HEK293T (cell line): ENCODE measurements around the gene NINJ2.

Source experiments
- CTCF ChIA-PET: fragments of 350-600 bp; formaldehyde crosslinking; extraction: SDS; loops from one replicate; lab custom pipeline; 2021; ENCODE audit warnings: antibody characterized with exemption, inconsistent platforms; lab: Yijun Ruan, JAX
- POLR2A ChIA-PET: fragments of 350-600 bp; formaldehyde crosslinking; extraction: SDS; loops from one replicate; lab custom pipeline; 2020; ENCODE audit warnings: antibody characterized with exemption, inconsistent platforms; lab: Yijun Ruan, JAX
- DNase-seq: peaks from one replicate; pipeline ENCODE4 v3.0.0; 2012; ENCODE audit warnings: mixed read lengths; ENCODE audit errors: extremely low spot score
- ARNT ChIP-seq: fragments of 450-650 bp; IDR thresholded peaks from 2 replicates; pipeline ENCODE4 v1.6.1; 2017; ENCODE audit warnings: mild to moderate bottlenecking
- BHLHE40 ChIP-seq: fragments of 450-650 bp; IDR thresholded peaks from 2 replicates; pipeline ENCODE4 v1.6.1; 2016; ENCODE audit warnings: mild to moderate bottlenecking, moderate library complexity, borderline replicate concordance
- CTBP1 ChIP-seq: fragments of 450-650 bp; IDR thresholded peaks from 2 replicates; pipeline ENCODE4 v1.6.1; 2016; ENCODE audit warnings: borderline replicate concordance
- ELF4 ChIP-seq: fragments of 450-650 bp; IDR thresholded peaks from 2 replicates; pipeline ENCODE4 v1.6.1; 2017; ENCODE audit warnings: antibody characterized with exemption
- FOXA1 ChIP-seq: fragments of 450-650 bp; IDR thresholded peaks from 2 replicates; pipeline ENCODE4 v1.6.1; 2016; ENCODE audit warnings: mild to moderate bottlenecking
- FOXK2 ChIP-seq: fragments of 450-650 bp; IDR thresholded peaks from 2 replicates; pipeline ENCODE4 v1.6.1; 2016; ENCODE audit warnings: mild to moderate bottlenecking
- FOXM1 ChIP-seq: fragments of 450-650 bp; IDR thresholded peaks from 2 replicates; pipeline ENCODE4 v1.6.1; 2017; ENCODE audit warnings: mild to moderate bottlenecking, borderline replicate concordance
- HDGF ChIP-seq: fragments of 450-650 bp; IDR thresholded peaks from 2 replicates; pipeline ENCODE4 v1.6.1; 2017; ENCODE audit warnings: antibody characterized with exemption, borderline replicate concordance
- L3MBTL2 ChIP-seq: fragments of 450-650 bp; conservative IDR thresholded peaks from 2 replicates; pipeline ENCODE4 v1.6.1; 2016; ENCODE audit warnings: mild to moderate bottlenecking
- LEF1 ChIP-seq: fragments of 450-650 bp; IDR thresholded peaks from 2 replicates; pipeline ENCODE4 v1.6.1; 2017; ENCODE audit warnings: mild to moderate bottlenecking, borderline replicate concordance
- NFRKB ChIP-seq: fragments of 450-650 bp; IDR thresholded peaks from 2 replicates; pipeline ENCODE4 v1.6.1; 2016; ENCODE audit warnings: mild to moderate bottlenecking, moderate library complexity
- PKNOX1 ChIP-seq: fragments of 450-650 bp; IDR thresholded peaks from 2 replicates; pipeline ENCODE4 v1.6.1; 2016
- SP1 ChIP-seq: fragments of 450-650 bp; IDR thresholded peaks from 2 replicates; pipeline ENCODE4 v1.6.1; 2017
- SUZ12 ChIP-seq: fragments of 450-650 bp; IDR thresholded peaks from 2 replicates; pipeline ENCODE4 v1.6.1; 2016; ENCODE audit warnings: mild to moderate bottlenecking
- TARDBP ChIP-seq: fragments of 450-650 bp; IDR thresholded peaks from 2 replicates; pipeline ENCODE4 v1.6.1; 2016
- ZNF384 ChIP-seq: fragments of 450-650 bp; IDR thresholded peaks from 2 replicates; pipeline ENCODE4 v1.6.1; 2016

NINJ2 gene

GRCh38 chr12:586318-587071 lies 76.8 kb downstream of the NINJ2 start:
- CTCF ChIA-PET: no interaction called here
- no peak for TF ChIP-seq TARDBP
- no peak for TF ChIP-seq ZNF384
- no peak for TF ChIP-seq LEF1
- no peak for TF ChIP-seq SUZ12
- TF ChIP-seq FOXA1: no peak
- no peak for TF ChIP-seq HDGF
- TF ChIP-seq SP1: no peak
- TF ChIP-seq L3MBTL2: no peak
- TF ChIP-seq NFRKB: no peak
- TF ChIP-seq CTBP1: no peak
- no peak for TF ChIP-seq ELF4
- TF ChIP-seq ARNT: no peak
- no peak for TF ChIP-seq FOXM1
- no peak for TF ChIP-seq BHLHE40
- no peak for TF ChIP-seq PKNOX1
- no peak for TF ChIP-seq FOXK2
- DNase-seq: no peak
- POLR2A ChIA-PET: no interaction called here

- ChIA-PET CTCF (interaction anchor here (0.6 kb wide), 2 partner anchors 9 to 11 kb away, joined by 3 read pairs; no protein-coding TSS in a partner anchor), POLR2A (no interaction called here)
- no peak for DNase-seq
- no peak for TF ChIP-seq FOXK2
- no peak for TF ChIP-seq BHLHE40
- no peak for TF ChIP-seq ELF4
- TF ChIP-seq SP1: no peak
- TF ChIP-seq ARNT: no peak
- TF ChIP-seq L3MBTL2: no peak
- TF ChIP-seq HDGF: no peak
- TF ChIP-seq NFRKB: no peak
- TF ChIP-seq FOXM1: no peak
- no peak for TF ChIP-seq PKNOX1
- TF ChIP-seq LEF1: no peak
- TF ChIP-seq ZNF384: no peak
- no peak for TF ChIP-seq SUZ12
- no peak for TF ChIP-seq FOXA1
- TF ChIP-seq CTBP1: no peak
- TF ChIP-seq TARDBP: no peak
Observed at GRCh38 chr12:585062-586061, 77.9 kb downstream of the NINJ2 start.

- POLR2A ChIA-PET: no interaction called here
- no peak for DNase-seq
- CTCF ChIA-PET: no interaction called here
- no peak for TF ChIP-seq CTBP1
- no peak for TF ChIP-seq PKNOX1
- no peak for TF ChIP-seq ARNT
- no peak for TF ChIP-seq SUZ12
- no peak for TF ChIP-seq ZNF384
- TF ChIP-seq TARDBP: no peak
- no peak for TF ChIP-seq FOXM1
- TF ChIP-seq SP1: no peak
- TF ChIP-seq LEF1: no peak
- no peak for TF ChIP-seq HDGF
- TF ChIP-seq FOXK2: no peak
- TF ChIP-seq L3MBTL2: no peak
- no peak for TF ChIP-seq FOXA1
- no peak for TF ChIP-seq NFRKB
- no peak for TF ChIP-seq BHLHE40
- no peak for TF ChIP-seq ELF4
Observed at GRCh38 chr12:583251-583869, 79.9 kb downstream of the NINJ2 start.

- TF ChIP-seq FOXA1: no peak
- TF ChIP-seq ELF4: no peak
- no peak for TF ChIP-seq ZNF384
- no peak for TF ChIP-seq CTBP1
- no peak for TF ChIP-seq NFRKB
- TF ChIP-seq FOXK2: no peak
- POLR2A ChIA-PET: interaction anchor here (0.7 kb wide), 1 partner anchor 170 kb away, joined by 4 read pairs; the partner anchor contains the start of gene WNK1
- CTCF ChIA-PET: no interaction called here
- no peak for DNase-seq
Observed at GRCh38 chr12:581746-582145, 81.5 kb downstream of the NINJ2 start.

- TF ChIP-seq PKNOX1: no peak
- TF ChIP-seq FOXA1: no peak
- no peak for TF ChIP-seq FOXK2
- no peak for TF ChIP-seq LEF1
- no peak for TF ChIP-seq L3MBTL2
- POLR2A ChIA-PET: interaction anchor here (0.7 kb wide), 1 partner anchor 171 kb away, joined by 4 read pairs; the partner anchor contains the start of gene WNK1
- CTCF ChIA-PET: interaction anchor here (0.7 kb wide), 1 partner anchor 41 kb away, joined by 4 read pairs; no protein-coding TSS in a partner anchor
- no peak for DNase-seq
Observed at GRCh38 chr12:581321-581720, 81.9 kb downstream of the NINJ2 start.
